ENCODE results near the gene TRPM5. TPM values are rescaled to one million over a fixed set of nuclear protein-coding genes. Genes with fewer than 3 reads are reported as not detected.

Gene TRPM5
- total and polyA plus RNA-seq, 9 of the 15 experiments (the other 6 are each of a cell fraction or from before 2014, with no cell fraction given), result not detected

DNA sequence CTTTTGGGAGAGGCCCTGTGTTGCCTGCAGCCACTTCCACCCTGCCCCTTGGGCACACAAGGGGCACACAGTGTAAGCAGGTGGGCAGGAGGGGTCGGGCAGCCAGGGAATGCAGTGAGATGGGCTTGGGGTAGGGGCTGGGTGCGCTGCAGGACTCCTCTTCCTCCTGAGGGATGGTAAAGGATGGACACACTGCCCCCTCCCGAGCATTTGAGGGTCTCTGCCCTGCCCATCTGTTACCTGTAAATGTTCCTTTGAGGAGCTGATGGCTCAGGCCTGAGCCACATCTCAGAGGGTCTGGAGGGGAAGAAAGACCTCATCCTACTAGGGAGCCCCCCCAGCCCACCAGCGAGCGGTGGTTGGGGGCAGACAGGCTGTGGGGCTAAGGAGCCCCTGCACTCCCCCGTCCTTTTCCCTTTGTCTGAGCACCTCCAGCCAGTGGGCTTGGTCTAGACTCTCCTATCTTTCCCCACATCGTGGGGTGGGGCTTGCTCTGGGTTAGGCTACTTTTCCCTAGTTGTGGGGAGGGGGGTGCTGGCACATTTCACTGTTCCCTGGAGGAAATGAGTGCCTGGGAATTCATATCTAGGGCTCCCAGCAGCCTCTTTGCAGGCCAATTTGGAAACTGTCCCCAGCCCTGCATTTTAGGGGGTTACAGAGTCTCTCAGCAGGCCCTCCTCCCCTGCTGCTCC is 45.5 kb downstream of the TRPM5 start (continued):
- TF ChIP-seq, protein P1, sequence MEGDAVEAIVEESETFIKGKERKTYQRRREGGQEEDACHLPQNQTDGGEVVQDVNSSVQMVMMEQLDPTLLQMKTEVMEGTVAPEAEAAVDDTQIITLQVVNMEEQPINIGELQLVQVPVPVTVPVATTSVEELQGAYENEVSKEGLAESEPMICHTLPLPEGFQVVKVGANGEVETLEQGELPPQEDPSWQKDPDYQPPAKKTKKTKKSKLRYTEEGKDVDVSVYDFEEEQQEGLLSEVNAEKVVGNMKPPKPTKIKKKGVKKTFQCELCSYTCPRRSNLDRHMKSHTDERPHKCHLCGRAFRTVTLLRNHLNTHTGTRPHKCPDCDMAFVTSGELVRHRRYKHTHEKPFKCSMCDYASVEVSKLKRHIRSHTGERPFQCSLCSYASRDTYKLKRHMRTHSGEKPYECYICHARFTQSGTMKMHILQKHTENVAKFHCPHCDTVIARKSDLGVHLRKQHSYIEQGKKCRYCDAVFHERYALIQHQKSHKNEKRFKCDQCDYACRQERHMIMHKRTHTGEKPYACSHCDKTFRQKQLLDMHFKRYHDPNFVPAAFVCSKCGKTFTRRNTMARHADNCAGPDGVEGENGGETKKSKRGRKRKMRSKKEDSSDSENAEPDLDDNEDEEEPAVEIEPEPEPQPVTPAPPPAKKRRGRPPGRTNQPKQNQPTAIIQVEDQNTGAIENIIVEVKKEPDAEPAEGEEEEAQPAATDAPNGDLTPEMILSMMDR (IDR thresholded peaks at IDR 0.05 in 2 of 3, conservative IDR thresholded peaks at IDR 0.05 in 1 of 3; ENCODE audit: insufficient read depth in 2 of 3, low read depth in 1 of 3, low read length in 3 of 3), result peak; percentile 25 to 49 (median 43); a peak in 5 of 6 replicates
- no peak for TF ChIP-seq ZNF764 (CRISPR knock-in tag; IDR thresholded peaks at IDR 0.05; ENCODE audit: low read depth)
- TF ChIP-seq, protein P2, sequence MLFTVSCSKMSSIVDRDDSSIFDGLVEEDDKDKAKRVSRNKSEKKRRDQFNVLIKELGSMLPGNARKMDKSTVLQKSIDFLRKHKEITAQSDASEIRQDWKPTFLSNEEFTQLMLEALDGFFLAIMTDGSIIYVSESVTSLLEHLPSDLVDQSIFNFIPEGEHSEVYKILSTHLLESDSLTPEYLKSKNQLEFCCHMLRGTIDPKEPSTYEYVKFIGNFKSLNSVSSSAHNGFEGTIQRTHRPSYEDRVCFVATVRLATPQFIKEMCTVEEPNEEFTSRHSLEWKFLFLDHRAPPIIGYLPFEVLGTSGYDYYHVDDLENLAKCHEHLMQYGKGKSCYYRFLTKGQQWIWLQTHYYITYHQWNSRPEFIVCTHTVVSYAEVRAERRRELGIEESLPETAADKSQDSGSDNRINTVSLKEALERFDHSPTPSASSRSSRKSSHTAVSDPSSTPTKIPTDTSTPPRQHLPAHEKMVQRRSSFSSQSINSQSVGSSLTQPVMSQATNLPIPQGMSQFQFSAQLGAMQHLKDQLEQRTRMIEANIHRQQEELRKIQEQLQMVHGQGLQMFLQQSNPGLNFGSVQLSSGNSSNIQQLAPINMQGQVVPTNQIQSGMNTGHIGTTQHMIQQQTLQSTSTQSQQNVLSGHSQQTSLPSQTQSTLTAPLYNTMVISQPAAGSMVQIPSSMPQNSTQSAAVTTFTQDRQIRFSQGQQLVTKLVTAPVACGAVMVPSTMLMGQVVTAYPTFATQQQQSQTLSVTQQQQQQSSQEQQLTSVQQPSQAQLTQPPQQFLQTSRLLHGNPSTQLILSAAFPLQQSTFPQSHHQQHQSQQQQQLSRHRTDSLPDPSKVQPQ (CRISPR knock-in tag; IDR thresholded peaks at IDR 0.05; ENCODE audit: borderline replicate concordance), result no peak
- peak; percentile 97 for TF ChIP-seq ZBTB17 (CRISPR knock-in tag; IDR thresholded peaks at IDR 0.05)
- TF ChIP-seq, protein P3, sequence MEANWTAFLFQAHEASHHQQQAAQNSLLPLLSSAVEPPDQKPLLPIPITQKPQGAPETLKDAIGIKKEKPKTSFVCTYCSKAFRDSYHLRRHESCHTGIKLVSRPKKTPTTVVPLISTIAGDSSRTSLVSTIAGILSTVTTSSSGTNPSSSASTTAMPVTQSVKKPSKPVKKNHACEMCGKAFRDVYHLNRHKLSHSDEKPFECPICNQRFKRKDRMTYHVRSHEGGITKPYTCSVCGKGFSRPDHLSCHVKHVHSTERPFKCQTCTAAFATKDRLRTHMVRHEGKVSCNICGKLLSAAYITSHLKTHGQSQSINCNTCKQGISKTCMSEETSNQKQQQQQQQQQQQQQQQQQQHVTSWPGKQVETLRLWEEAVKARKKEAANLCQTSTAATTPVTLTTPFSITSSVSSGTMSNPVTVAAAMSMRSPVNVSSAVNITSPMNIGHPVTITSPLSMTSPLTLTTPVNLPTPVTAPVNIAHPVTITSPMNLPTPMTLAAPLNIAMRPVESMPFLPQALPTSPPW (CRISPR knock-in tag; IDR thresholded peaks at IDR 0.05), result peak; percentile 61
- TF ChIP-seq ATF7 (IDR thresholded peaks at IDR 0.05), result 0 out of 2 replicates have a peak, but pooled peaks have one; percentile 13
- 0 out of 2 replicates have a peak, but pooled peaks have one; percentile 10 for TF ChIP-seq PML (IDR thresholded peaks at IDR 0.05; ENCODE audit: low read length)
- TF ChIP-seq NR1H2 (CRISPR knock-in tag; IDR thresholded peaks at IDR 0.05), result no peak
- TF ChIP-seq RCOR1 (IDR thresholded peaks at IDR 0.05; ENCODE audit: borderline replicate concordance in 1 of 2, low read depth in 2 of 2, low read length in 2 of 2), result no peak
- peak; percentile 44; the same call in 1 of the 2 replicates for TF ChIP-seq ZBTB7A (IDR thresholded peaks at IDR 0.05; ENCODE audit: borderline replicate concordance, control insufficient read depth, low read depth, low read length)
- TF ChIP-seq HNRNPL (IDR thresholded peaks at IDR 0.05; ENCODE audit: low read depth, low read length), result no peak
- no peak for TF ChIP-seq ZNF263 (CRISPR knock-in tag; IDR thresholded peaks at IDR 0.05; ENCODE audit: borderline replicate concordance)
- TF ChIP-seq, protein P4, sequence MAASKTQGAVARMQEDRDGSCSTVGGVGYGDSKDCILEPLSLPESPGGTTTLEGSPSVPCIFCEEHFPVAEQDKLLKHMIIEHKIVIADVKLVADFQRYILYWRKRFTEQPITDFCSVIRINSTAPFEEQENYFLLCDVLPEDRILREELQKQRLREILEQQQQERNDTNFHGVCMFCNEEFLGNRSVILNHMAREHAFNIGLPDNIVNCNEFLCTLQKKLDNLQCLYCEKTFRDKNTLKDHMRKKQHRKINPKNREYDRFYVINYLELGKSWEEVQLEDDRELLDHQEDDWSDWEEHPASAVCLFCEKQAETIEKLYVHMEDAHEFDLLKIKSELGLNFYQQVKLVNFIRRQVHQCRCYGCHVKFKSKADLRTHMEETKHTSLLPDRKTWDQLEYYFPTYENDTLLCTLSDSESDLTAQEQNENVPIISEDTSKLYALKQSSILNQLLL (CRISPR knock-in tag; IDR thresholded peaks at IDR 0.05; ENCODE audit: borderline replicate concordance), result no peak
- TF ChIP-seq, protein P5, sequence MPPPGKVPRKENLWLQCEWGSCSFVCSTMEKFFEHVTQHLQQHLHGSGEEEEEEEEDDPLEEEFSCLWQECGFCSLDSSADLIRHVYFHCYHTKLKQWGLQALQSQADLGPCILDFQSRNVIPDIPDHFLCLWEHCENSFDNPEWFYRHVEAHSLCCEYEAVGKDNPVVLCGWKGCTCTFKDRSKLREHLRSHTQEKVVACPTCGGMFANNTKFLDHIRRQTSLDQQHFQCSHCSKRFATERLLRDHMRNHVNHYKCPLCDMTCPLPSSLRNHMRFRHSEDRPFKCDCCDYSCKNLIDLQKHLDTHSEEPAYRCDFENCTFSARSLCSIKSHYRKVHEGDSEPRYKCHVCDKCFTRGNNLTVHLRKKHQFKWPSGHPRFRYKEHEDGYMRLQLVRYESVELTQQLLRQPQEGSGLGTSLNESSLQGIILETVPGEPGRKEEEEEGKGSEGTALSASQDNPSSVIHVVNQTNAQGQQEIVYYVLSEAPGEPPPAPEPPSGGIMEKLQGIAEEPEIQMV (tag; conservative IDR thresholded peaks at IDR 0.05; ENCODE audit: low read depth), result no peak
- no peak for TF ChIP-seq FOXK2 (conservative IDR thresholded peaks at IDR 0.05 in 1 of 2, IDR thresholded peaks at IDR 0.05 in 1 of 2; ENCODE audit: low read depth in 2 of 2)
- TF ChIP-seq SMARCE1 (IDR thresholded peaks at IDR 0.05), result no peak
- no peak for TF ChIP-seq ZNF146 (CRISPR knock-in tag; IDR thresholded peaks at IDR 0.05; ENCODE audit: unreplicated experiment)
- no peak for TF ChIP-seq ZNF3 (CRISPR knock-in tag; IDR thresholded peaks at IDR 0.05)

Measured in K562 (cell line).